Endothelial cell of umbilical vein (primary cell): ENCODE data around the gene RPH3AL. TPM values are rescaled to one million over a fixed set of nuclear protein-coding genes. Genes with fewer than 3 reads are reported as not detected.

ENCODE experiments used
- BruUV-seq: library from RNA; stranded (reverse); fragments of 400-500 nt; replicated peaks from 2 replicates; lab custom pipeline; 2021; lab: Mats Ljungman, UMichigan
- CTCF ChIA-PET: fragments of 300-600, 350-600 bp; sonication (Branson Sonifier 250); formaldehyde crosslinking; loops from one replicate; lab custom pipeline; 2021; ENCODE audit warnings: antibody characterized with exemption, inconsistent platforms; lab: Charles Lee
- POLR2A ChIA-PET: fragments of 300-600, 350-600 bp; sonication (Branson Sonifier 250); formaldehyde crosslinking; loops from one replicate; lab custom pipeline; 2021; ENCODE audit warnings: antibody characterized with exemption, inconsistent platforms; lab: Charles Lee
- DNase-seq: peaks from one replicate; pipeline ENCODE4 v3.0.0-alpha.2; 2011; ENCODE audit warnings: low read depth, low spot score
- FAIRE-seq: peaks from 2 replicates; lab custom pipeline; 2011; peaks lifted over from hg19 to GRCh38; lab: Jason Lieb, UNC
- H2AFZ ChIP-seq: 2 replicates; pipeline ENCODE4 v1.6.0; 2012; ENCODE audit warnings: low read depth, low read length, control low read depth, inconsistent platforms
- H3K27ac ChIP-seq: 2 replicates; pipeline ENCODE4 v1.5.1; 2011; ENCODE audit warnings: low read depth, mild to moderate bottlenecking, control low read depth, low read length, moderate library complexity; ENCODE audit not compliant: insufficient read depth
- H3K27me3 ChIP-seq, 2 experiments: 2 replicates each; pipeline versions ENCODE4 v1.6.0 to v1.6.1; 2011; ENCODE audit warnings: low read length in 2 of 2, mixed read lengths in 1 of 2; ENCODE audit not compliant: control insufficient read depth in 2 of 2, insufficient read depth in 2 of 2
- H3K36me3 ChIP-seq, 2 experiments: 2 replicates in 1 of 2; 3 replicates in 1 of 2; pipeline ENCODE4 v1.5.1; 2011; ENCODE audit warnings: low read length in 2 of 2, mild to moderate bottlenecking in 1 of 2, moderate library complexity in 1 of 2; ENCODE audit not compliant: control insufficient read depth in 2 of 2, insufficient read depth in 2 of 2; ENCODE audit errors: extremely low read depth in 1 of 2
- H3K4me1 ChIP-seq: 3 replicates; pipeline ENCODE4 v1.5.1; 2011; ENCODE audit warnings: mild to moderate bottlenecking, low read length; ENCODE audit not compliant: control insufficient read depth, insufficient read depth; ENCODE audit errors: extremely low read depth
- H3K4me2 ChIP-seq: 2 replicates; pipeline ENCODE4 v1.6.1; 2011; ENCODE audit warnings: low read length, control low read depth, mixed read lengths; ENCODE audit not compliant: insufficient read depth
- H3K4me3 ChIP-seq, 3 experiments: fragments of 200-600 bp in 1 of 3; sonication (generic), shearing (Covaris generic) in 1 of 3; replicated peaks in 1 of 3; 2 replicates each; pipeline ENCODE4 v1.5.1; 2011 to 2016; ENCODE audit warnings: control low read depth in 3 of 3, low read length in 3 of 3, mild to moderate bottlenecking in 2 of 3, inconsistent platforms in 1 of 3, low read depth in 1 of 3, moderate library complexity in 1 of 3; ENCODE audit not compliant: insufficient read depth in 1 of 3
- H3K79me2 ChIP-seq: 2 replicates; pipeline ENCODE4 v1.6.0; 2012; ENCODE audit warnings: low read length, inconsistent platforms; ENCODE audit not compliant: control insufficient read depth, insufficient read depth
- H3K9ac ChIP-seq: replicated peaks from 2 replicates; pipeline ENCODE3; 2011; ENCODE audit warnings: low read length, control low read depth; ENCODE audit not compliant: insufficient read depth; ENCODE audit errors: extremely low read depth
- H3K9me1 ChIP-seq: replicated peaks from 3 replicates; pipeline ENCODE4 v1.6.0; 2011; ENCODE audit warnings: mild to moderate bottlenecking, low read length; ENCODE audit not compliant: control insufficient read depth, insufficient read depth; ENCODE audit errors: extremely low read depth
- H3K9me3 ChIP-seq: replicated peaks from 2 replicates; pipeline ENCODE4 v1.5.1; 2012; ENCODE audit warnings: low read length, inconsistent platforms; ENCODE audit not compliant: control insufficient read depth, insufficient read depth
- H4K20me1 ChIP-seq: replicated peaks from 2 replicates; pipeline ENCODE3; 2011; ENCODE audit warnings: mild to moderate bottlenecking, low read length; ENCODE audit not compliant: control insufficient read depth, insufficient read depth; ENCODE audit errors: extremely low read depth
- EZH2 ChIP-seq: IDR thresholded peaks from 2 replicates; pipeline ENCODE4 v1.6.1; 2012; ENCODE audit warnings: borderline replicate concordance, low read depth, mild to moderate bottlenecking, moderate library complexity, low read length, inconsistent platforms; ENCODE audit not compliant: severe bottlenecking
- FOS ChIP-seq: IDR thresholded peaks from 2 replicates; pipeline ENCODE4 v1.6.1; 2011; ENCODE audit warnings: mild to moderate bottlenecking, low read length, moderate library complexity, borderline replicate concordance; ENCODE audit not compliant: insufficient read depth
- GATA2 ChIP-seq: IDR thresholded peaks from 2 replicates; pipeline ENCODE4 v1.7.0; 2011; ENCODE audit warnings: low read depth, mild to moderate bottlenecking, moderate library complexity, mixed read lengths, low read length; ENCODE audit not compliant: insufficient read length, insufficient read depth
- JUN ChIP-seq: IDR thresholded peaks from 2 replicates; pipeline ENCODE4 v1.6.1; 2011; ENCODE audit warnings: borderline replicate concordance, low read depth; ENCODE audit not compliant: insufficient read length, insufficient read depth
- MAX ChIP-seq: IDR thresholded peaks from 2 replicates; pipeline ENCODE4 v1.6.1; 2011; ENCODE audit not compliant: insufficient read depth, insufficient read length
- MYC ChIP-seq: IDR thresholded peaks from one replicate; pipeline ENCODE4 v1.6.1; 2011; ENCODE audit warnings: mild to moderate bottlenecking, low read depth, low read length
- POLR2A ChIP-seq: IDR thresholded peaks from 2 replicates; pipeline ENCODE4 v1.6.1; 2012; ENCODE audit warnings: low read depth, mild to moderate bottlenecking, control low read depth, low read length
- POLR2AphosphoS5 ChIP-seq: IDR thresholded peaks from 2 replicates; pipeline ENCODE4 v1.6.1; 2012; ENCODE audit warnings: low read depth, mild to moderate bottlenecking, control low read depth, low read length, moderate library complexity; ENCODE audit not compliant: insufficient read depth
- dilution Hi-C: fragments of 300-500 bp; cut with MboI; formaldehyde crosslinking; loops from one replicate; pipeline ENCODE4 v1.15.0; 2019; ENCODE audit warnings: low sequenced_read_pairs; ENCODE audit not compliant: extremely low pct_ligation_motif_present
- intact Hi-C: fragments of 100-400 bp; cut with micrococcal nuclease; formaldehyde crosslinking; loops from one replicate; pipeline ENCODE4 v1.10.0; 2022
- polyA plus RNA-seq, 4 experiments: library from polyadenylated mRNA; depleted of rRNA in 3 of 4; stranded (reverse) in 3 of 4; unstranded in 1 of 4; fragments of >200 nt; gene quantifications; 2 replicates each; pipeline versions ENCODE4 v1.2.1 to v1.2.3, GENCODE V29; 2011 to 2012; ENCODE audit warnings: missing spikeins in 1 of 4
- total RNA-seq: library from RNA; stranded (reverse); gene quantifications from 2 replicates; pipeline ENCODE4 v1.2.3, GENCODE V29; 2021
- TF ChIP-seq, protein P1 (sequence below), 2 donors: IDR thresholded peaks; 1 replicate in 1 of 2; 2 replicates in 1 of 2; pipeline ENCODE4 v1.5.1; 2011; ENCODE audit warnings: low read length in 2 of 2, mild to moderate bottlenecking in 2 of 2, moderate library complexity in 2 of 2, control low read depth in 1 of 2, inconsistent platforms in 1 of 2, low read depth in 1 of 2; ENCODE audit not compliant: insufficient read depth in 1 of 2; ENCODE audit errors: extremely low read depth in 1 of 2

Gene RPH3AL
- total and polyA plus RNA-seq, 2 donors (not counting 3 experiments of a cell fraction or from before 2014, with no cell fraction given), result 4.1 to 7.0 TPM

- H3K9ac ChIP-seq, result no peak overlapping the region
- H3K27ac ChIP-seq, result no peak overlapping the region
- no peaks in the 10 kb centered on the region for H4K20me1 ChIP-seq
- H3K9me1 ChIP-seq, result no peaks in the 10 kb centered on the region
- no peak overlapping the region for H3K4me2 ChIP-seq
- H3K4me3 ChIP-seq, result no peak overlapping the region
- H3K27me3 ChIP-seq, result no peaks in the 10 kb centered on the region
- no peaks in the 10 kb centered on the region for H3K9me3 ChIP-seq
- dilution Hi-C loops (no loop called here), intact Hi-C loops (no loop called here)
- CTCF ChIA-PET, result no interaction called here
- POLR2A ChIA-PET, result no interaction called here
- peaks cover 10% of the 10 kb centered on the region for H3K4me1 ChIP-seq
- no peaks in the 10 kb centered on the region for H3K79me2 ChIP-seq
- H2AFZ ChIP-seq, result no peak overlapping the region
- DNase-seq (no peak), FAIRE-seq (no peak)
- BruUV-seq, result no TSS peak
- TF ChIP-seq JUN (no peak), POLR2A (no peak), EZH2 (no peak), FOS (no peak), MAX (no peak), POLR2AphosphoS5 (no peak), MYC (no peak), GATA2 (no peak)
- TF ChIP-seq, protein P1, sequence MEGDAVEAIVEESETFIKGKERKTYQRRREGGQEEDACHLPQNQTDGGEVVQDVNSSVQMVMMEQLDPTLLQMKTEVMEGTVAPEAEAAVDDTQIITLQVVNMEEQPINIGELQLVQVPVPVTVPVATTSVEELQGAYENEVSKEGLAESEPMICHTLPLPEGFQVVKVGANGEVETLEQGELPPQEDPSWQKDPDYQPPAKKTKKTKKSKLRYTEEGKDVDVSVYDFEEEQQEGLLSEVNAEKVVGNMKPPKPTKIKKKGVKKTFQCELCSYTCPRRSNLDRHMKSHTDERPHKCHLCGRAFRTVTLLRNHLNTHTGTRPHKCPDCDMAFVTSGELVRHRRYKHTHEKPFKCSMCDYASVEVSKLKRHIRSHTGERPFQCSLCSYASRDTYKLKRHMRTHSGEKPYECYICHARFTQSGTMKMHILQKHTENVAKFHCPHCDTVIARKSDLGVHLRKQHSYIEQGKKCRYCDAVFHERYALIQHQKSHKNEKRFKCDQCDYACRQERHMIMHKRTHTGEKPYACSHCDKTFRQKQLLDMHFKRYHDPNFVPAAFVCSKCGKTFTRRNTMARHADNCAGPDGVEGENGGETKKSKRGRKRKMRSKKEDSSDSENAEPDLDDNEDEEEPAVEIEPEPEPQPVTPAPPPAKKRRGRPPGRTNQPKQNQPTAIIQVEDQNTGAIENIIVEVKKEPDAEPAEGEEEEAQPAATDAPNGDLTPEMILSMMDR (IDR thresholded peaks at IDR 0.05; ENCODE audit: extremely low read depth in 1 of 2, insufficient read depth in 1 of 2, low read depth in 1 of 2, low read length in 2 of 2), result no peak
- no peaks in the 10 kb centered on the region for H3K36me3 ChIP-seq
Measured at GRCh38 chr17:335691-336090, 16.9 kb downstream of the RPH3AL start.
